Common myeloid progenitor, CD34-positive (primary cell): ENCODE measurements around the gene SLX9.

Experiments used
- CTCF ChIA-PET: fragments of 350-600 bp; sonication (Branson Sonifier 250); formaldehyde crosslinking; loops from one replicate; lab custom pipeline; 2021; ENCODE audit warnings: antibody characterized with exemption; lab: Charles Lee
- POLR2A ChIA-PET: fragments of 350-600 bp; sonication (Branson Sonifier 250); formaldehyde crosslinking; loops from one replicate; lab custom pipeline; 2021; ENCODE audit warnings: antibody characterized with exemption; lab: Charles Lee
- DNase-seq, 3 donors: peaks; one replicate each; pipeline versions ENCODE4 v3.0.0 to v3.0.0-alpha.2; 2013
- H3K27ac ChIP-seq, 2 experiments: 1 replicate in 1 of 2; 2 replicates in 1 of 2; pipeline ENCODE4 v1.7.0; 2013; ENCODE audit warnings: inconsistent platforms in 2 of 2, low read length in 2 of 2, mild to moderate bottlenecking in 2 of 2, low read depth in 1 of 2, moderate library complexity in 1 of 2; ENCODE audit not compliant: severe bottlenecking in 2 of 2, insufficient read depth in 1 of 2, poor library complexity in 1 of 2
- H3K27me3 ChIP-seq, 5 experiments: replicated peaks in 2 of 5; 1 replicate in 3 of 5; 2 replicates in 2 of 5; pipeline versions ENCODE4 v1.6.1 to v1.7.0; 2013; ENCODE audit warnings: low read length in 4 of 5, mild to moderate bottlenecking in 2 of 5, moderate library complexity in 2 of 5, inconsistent platforms in 1 of 5; ENCODE audit not compliant: insufficient read depth in 5 of 5, control insufficient read depth in 4 of 5
- H3K36me3 ChIP-seq, 4 experiments: 1 replicate in 2 of 4; 2 replicates in 2 of 4; pipeline versions ENCODE4 v1.6.1 to v1.7.0; 2013; ENCODE audit warnings: low read length in 3 of 4, control low read depth in 1 of 4, mild to moderate bottlenecking in 1 of 4; ENCODE audit not compliant: control insufficient read depth in 4 of 4, insufficient read depth in 4 of 4
- H3K4me1 ChIP-seq, 4 experiments: 1 replicate in 3 of 4; 2 replicates in 1 of 4; pipeline versions ENCODE4 v1.6.1 to v1.7.1; 2013; ENCODE audit warnings: low read length in 3 of 4, mild to moderate bottlenecking in 3 of 4, control low read depth in 1 of 4, inconsistent platforms in 1 of 4, moderate library complexity in 1 of 4; ENCODE audit not compliant: control insufficient read depth in 4 of 4, insufficient read depth in 4 of 4; ENCODE audit errors: control extremely low read depth in 1 of 4
- H3K4me3 ChIP-seq, 7 experiments: 1 replicate in 4 of 7; 2 replicates in 3 of 7; pipeline versions ENCODE4 v1.5.1 to v1.7.0; 2013; ENCODE audit warnings: mild to moderate bottlenecking in 7 of 7, low read length in 6 of 7, moderate library complexity in 6 of 7, inconsistent platforms in 2 of 7, low read depth in 2 of 7, control low read depth in 1 of 7; ENCODE audit not compliant: insufficient read depth in 4 of 7, control insufficient read depth in 1 of 7; ENCODE audit errors: extremely low read depth in 1 of 7
- H3K9me3 ChIP-seq, 5 experiments: 1 replicate in 4 of 5; 2 replicates in 1 of 5; pipeline versions ENCODE4 v1.6.1 to v1.7.1; 2013; ENCODE audit warnings: low read length in 4 of 5, mild to moderate bottlenecking in 2 of 5, inconsistent platforms in 1 of 5, low read depth in 1 of 5, moderate library complexity in 1 of 5; ENCODE audit not compliant: control insufficient read depth in 4 of 5, insufficient read depth in 2 of 5; ENCODE audit errors: control extremely low read depth in 1 of 5
- WGBS: methylation state at CpG from one replicate; pipeline ENCODE4 v1.1.5; 2013; ENCODE audit not compliant: insufficient coverage; 5-methylcytosine and 5-hydroxymethylcytosine counted together

SLX9 gene

DNA sequence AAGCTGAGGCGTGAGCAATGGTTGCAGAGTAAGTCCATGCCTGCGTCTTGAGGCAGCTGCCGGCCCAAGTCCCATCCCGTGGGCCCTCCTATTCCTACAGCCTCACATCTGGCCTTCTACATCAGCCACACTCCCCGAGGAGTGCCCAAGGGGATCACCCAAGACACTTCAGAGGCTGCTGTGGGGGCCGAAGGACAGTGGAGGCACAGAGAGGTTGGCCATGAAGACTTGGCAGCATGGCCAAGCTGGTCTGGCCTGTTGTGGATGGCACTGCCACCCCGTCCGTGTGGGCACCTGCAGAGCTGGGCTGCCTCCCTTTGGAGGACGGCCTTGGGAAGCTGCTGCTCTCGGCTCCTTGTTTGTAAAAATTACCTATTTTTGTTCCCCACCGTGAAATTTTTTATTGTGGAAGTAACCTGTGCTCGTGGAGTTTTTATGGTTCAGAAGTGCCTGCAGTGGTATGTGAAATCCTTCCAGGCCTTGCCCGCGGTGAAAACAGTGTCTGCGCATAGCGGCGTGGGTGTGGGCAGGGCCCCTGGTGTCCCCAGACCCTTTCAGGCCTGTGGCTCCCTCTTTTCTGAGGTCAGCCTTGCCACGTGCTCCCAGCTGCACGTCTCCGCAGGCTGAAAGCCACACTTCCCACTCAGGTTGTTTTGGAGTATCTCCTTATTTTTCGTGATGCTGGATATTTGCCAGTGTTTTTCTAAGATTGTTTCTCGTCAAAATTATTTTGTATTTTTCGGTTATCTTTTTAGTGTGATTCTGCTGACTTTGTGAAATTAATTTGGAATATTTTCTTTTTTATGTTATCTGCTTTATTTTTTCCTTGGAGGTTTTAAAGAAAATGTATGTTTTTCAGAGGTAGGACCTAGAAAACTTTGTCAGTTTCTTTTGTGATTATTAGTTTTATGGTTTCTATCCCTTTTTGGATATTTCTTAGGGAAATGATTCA, 20.6 kb downstream of the SLX9 start:
- no peak for DNase-seq
- H3K4me1 ChIP-seq = peaks cover 0 to 7% (median 5%) of the 10 kb centered on the region in 4 experiments
- H3K27me3 ChIP-seq = no peaks in the 10 kb centered on the region
- 97% methylated on average over 17 of the region's 23 CpGs for WGBS
- ChIA-PET POLR2A (no interaction called here), CTCF (interaction anchor here (8.5 kb wide), 1 partner anchor 12 kb away, joined by 74 read pairs; no protein-coding TSS in a partner anchor)
- peaks cover 2 to 77% (median 42%) of the 10 kb centered on the region in 4 experiments for H3K36me3 ChIP-seq
- H3K4me3 ChIP-seq = no peak overlapping the region
- peaks cover 0 to 2% (median 0%) of the 10 kb centered on the region in 5 experiments for H3K9me3 ChIP-seq
- no peak overlapping the region for H3K27ac ChIP-seq

DNA sequence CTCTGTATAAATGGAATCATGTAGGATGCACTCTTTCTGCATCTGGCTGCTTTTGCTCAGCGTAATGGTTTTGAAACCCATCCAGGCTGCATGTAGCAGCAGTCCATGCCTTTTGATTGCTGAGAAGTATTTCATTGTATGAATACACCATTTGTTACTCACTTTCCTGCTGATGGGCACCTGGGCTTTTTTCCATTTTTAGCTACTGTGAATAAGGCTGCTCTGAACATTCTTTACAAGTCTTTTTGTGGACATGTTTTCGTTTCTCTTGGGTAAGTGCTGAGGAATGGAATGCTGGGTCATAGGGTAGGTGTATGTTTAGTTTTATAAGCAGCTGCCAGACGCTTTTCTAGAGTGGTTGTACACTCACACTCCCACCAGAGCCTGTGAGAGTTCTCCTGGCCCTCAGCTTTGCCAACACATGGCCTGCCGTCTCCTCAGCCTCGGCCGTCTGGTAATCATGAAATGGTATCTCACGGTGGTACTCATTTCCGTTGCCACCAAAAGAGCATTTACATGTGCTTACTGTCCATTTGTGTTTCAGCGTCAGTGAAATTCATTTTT, 22.7 kb downstream of the SLX9 start:
- CTCF ChIA-PET = interaction anchor here (1.3 to 8.5 kb wide), 3 partner anchors 14 to 176 kb away, joined by 3 to 74 read pairs (median 7); no protein-coding TSS in a partner anchor
- Histone ChIP-seq H3K4me3 (no peak overlapping the region), H3K4me1 (peaks cover 0 to 27% (median 25%) of the 10 kb centered on the region in 4 experiments), H3K27ac (no peak overlapping the region), H3K27me3 (no peaks in the 10 kb centered on the region), H3K9me3 (peaks cover 0 to 2% (median 0%) of the 10 kb centered on the region in 5 experiments), H3K36me3 (peaks cover 0 to 69% (median 32%) of the 10 kb centered on the region in 4 experiments)
- WGBS = 98% methylated on average over 7 of the region's 9 CpGs
- DNase-seq = no peak
- POLR2A ChIA-PET = no interaction called here

DNA sequence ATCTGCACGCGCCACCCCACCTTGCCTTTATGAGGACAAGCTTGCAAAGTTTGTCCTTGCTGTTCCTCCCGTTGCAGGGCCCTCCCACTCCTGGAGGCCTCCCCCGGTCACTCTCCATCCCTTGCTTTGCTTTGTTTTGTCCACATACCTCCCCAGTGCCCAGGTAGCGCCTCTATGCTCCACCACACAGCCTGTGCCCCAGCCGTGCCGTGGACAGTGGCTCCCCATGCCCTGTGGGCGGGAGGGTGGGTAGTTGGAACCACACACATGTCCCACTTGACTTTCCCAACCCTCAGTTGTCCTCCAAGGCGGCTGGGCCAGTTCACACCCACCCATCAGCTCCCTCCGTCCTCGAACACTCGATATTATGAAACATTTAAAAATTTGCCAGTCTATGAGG, 24.6 kb downstream of the SLX9 start:
- H3K27me3 ChIP-seq = no peaks in the 10 kb centered on the region
- 100% methylated on average over 8 of the region's 12 CpGs for WGBS
- H3K36me3 ChIP-seq = peaks cover 0 to 65% (median 23%) of the 10 kb centered on the region in 4 experiments
- no peak overlapping the region for H3K4me3 ChIP-seq
- H3K27ac ChIP-seq = no peak overlapping the region
- CTCF ChIA-PET = interaction anchor here (0.5 to 8.5 kb wide), 5 partner anchors 16 to 1982 kb away, joined by 3 to 74 read pairs (median 7); no protein-coding TSS in a partner anchor
- no peak for DNase-seq
- peaks cover 0 to 2% (median 0%) of the 10 kb centered on the region in 5 experiments for H3K9me3 ChIP-seq
- peaks cover 0 to 46% (median 41%) of the 10 kb centered on the region in 4 experiments for H3K4me1 ChIP-seq
- POLR2A ChIA-PET = no interaction called here

DNA sequence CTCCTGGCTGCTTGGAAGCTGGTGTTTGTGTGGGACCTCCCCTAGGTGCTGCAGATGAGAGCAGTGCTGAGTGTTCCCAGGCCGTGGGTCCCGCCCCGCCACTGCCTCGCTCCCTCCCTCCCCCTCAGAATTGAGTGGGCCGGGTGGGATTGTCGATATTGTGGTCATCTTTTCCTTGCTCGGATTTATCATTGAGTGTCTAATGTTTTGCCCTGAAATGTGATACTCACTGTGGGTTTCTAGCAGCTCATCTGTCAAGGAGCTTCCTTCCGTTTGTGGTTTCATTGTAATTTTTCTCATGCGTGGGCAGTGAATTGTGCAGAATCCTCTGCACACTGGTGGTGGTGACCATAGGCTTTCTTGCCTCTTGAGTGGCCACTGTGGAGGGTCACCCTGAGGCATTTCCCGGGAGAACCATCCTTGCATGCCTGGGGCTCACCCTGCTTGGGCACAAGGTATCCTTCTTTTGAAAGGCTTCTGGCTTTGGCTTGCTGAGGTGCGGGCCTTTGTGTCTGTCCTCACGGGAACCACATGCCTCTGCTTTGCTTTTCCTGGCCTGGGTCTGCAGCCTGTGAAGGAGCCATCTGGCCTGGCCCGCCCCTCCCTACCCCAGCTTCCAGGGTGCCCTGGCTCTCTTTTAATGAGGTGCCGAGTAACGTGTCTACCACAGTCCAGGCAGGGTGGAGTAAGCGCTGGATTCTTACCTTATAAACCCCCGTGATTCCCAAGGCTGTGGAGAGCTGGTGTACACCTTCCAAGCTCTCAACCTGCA, 25.6 kb downstream of the SLX9 start:
- H3K36me3 ChIP-seq = peaks cover 0 to 57% (median 16%) of the 10 kb centered on the region in 4 experiments
- no peak overlapping the region for H3K27ac ChIP-seq

DNA sequence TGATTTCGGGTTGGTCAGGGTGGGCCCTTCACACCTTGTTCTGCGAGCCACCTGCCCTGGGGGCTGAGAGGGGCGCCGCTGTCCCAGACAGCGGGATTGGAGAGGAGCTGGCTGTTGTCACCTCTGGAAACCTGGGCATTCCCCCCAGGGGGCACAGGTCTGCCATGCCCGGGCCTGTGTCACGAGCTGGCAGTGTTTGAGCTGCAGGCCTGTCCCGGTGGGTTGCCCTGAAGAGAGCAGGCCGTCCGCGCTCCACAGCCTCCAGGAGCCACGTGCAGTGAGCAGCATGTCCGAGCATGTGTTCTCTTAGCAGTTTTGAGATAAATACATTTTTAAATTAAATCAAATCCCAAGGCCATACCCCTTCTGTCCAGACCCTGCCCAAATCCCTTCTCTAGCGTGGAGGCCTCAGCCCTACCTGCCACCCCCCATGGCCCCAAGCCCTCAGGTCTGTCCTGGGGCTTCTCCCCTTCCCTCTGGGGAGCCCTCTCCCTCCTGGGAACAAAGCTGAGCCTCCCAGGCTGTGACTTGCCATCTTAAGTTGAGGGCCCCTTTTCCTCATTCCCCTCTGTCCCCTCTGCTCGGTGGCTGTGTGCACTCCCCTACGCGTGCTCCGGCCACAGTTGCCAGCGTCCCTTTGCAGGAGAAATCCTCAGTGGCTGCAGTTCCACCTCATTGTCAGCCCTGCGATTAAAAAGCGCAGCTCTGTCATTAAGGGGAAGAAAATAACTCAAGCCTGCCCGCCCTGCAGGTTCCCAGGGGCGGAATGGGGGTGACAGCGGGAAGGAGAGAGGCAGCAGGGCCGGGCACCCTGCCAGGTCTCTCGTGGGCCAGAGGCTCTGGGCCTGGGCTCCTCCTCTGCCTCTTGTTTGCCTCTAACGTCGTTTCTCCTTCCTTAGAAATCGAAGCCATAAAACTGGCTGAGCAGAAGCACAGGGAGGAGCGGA, 26.6 kb downstream of the SLX9 start:
- POLR2A ChIA-PET = no interaction called here
- H3K4me3 ChIP-seq = peak overlapping the region in 2 of 7 experiments; percentile 33 to 34
- no peaks in the 10 kb centered on the region for H3K27me3 ChIP-seq
- CTCF ChIA-PET = interaction anchor here (2.5 to 8.5 kb wide), 4 partner anchors 18 to 172 kb away, joined by 8 to 74 read pairs (median 15); no protein-coding TSS in a partner anchor
- H3K4me1 ChIP-seq = peaks cover 0 to 59% (median 53%) of the 10 kb centered on the region in 4 experiments
- 57% methylated on average over 26 of the region's 30 CpGs for WGBS
- DNase-seq = peak; percentile 55 to 86 (median 84)
- peaks cover 0 to 2% (median 0%) of the 10 kb centered on the region in 5 experiments for H3K9me3 ChIP-seq
- peaks cover 0 to 54% (median 14%) of the 10 kb centered on the region in 4 experiments for H3K36me3 ChIP-seq
- H3K27ac ChIP-seq = no peak overlapping the region

More for the DNA sequence above, 25.6 kb downstream of the SLX9 start:
- Histone ChIP-seq H3K9me3 (peaks cover 0 to 2% (median 0%) of the 10 kb centered on the region in 5 experiments), H3K4me3 (no peak overlapping the region), H3K4me1 (peaks cover 0 to 56% (median 51%) of the 10 kb centered on the region in 4 experiments), H3K27me3 (no peaks in the 10 kb centered on the region)
- ChIA-PET POLR2A (no interaction called here), CTCF (interaction anchor here (1.0 to 8.5 kb wide), 4 partner anchors 17 to 173 kb away, joined by 3 to 74 read pairs (median 15); no protein-coding TSS in a partner anchor)
- 86% methylated on average over 12 of the region's 17 CpGs for WGBS
- peak in 1 of 3 donors; percentile 24 for DNase-seq
